GM12891 (cell line): ENCODE measurements around the gene MCTP2.

Experiments
- POLR2A ChIP-seq: IDR thresholded peaks from 2 replicates; pipeline ENCODE4 v1.6.1; 2011; ENCODE audit warnings: low read depth, low read length, control low read depth
- POLR2AphosphoS5 ChIP-seq: IDR thresholded peaks from 2 replicates; pipeline ENCODE4 v1.6.1; 2011; ENCODE audit warnings: low read depth, low read length, control low read depth
- SPI1 ChIP-seq: IDR thresholded peaks from 2 replicates; pipeline ENCODE4 v1.6.1; 2011; ENCODE audit warnings: low read depth, low read length, control low read depth
- TAF1 ChIP-seq: IDR thresholded peaks from 2 replicates; pipeline ENCODE4 v1.6.1; 2011; ENCODE audit warnings: low read depth, low read length, control low read depth

GRCh38 chr15:94380798-94381197 lies 149.4 kb downstream of the MCTP2 start:
- TF ChIP-seq SPI1 (no peak), POLR2AphosphoS5 (no peak), POLR2A (no peak), TAF1 (no peak)
